GM12878 (cell line): ENCODE results near the gene CASP10.

Experiments
- RAD21 ChIP-seq: IDR thresholded peaks from 2 replicates; pipeline ENCODE4 v1.6.1; 2011; ENCODE audit warnings: mild to moderate bottlenecking, low read depth, low read length, moderate library complexity; ENCODE audit not compliant: insufficient read depth
- TF ChIP-seq, protein P1 (sequence below): IDR thresholded peaks from 2 replicates; pipeline ENCODE4 v1.6.1; 2011; ENCODE audit warnings: low read depth, mild to moderate bottlenecking, low read length, moderate library complexity, borderline replicate concordance; ENCODE audit errors: extremely low read depth

GRCh38 chr2:201149064-201149820, 33.7 kb upstream of the CASP10 start:
- TF ChIP-seq RAD21: no peak
- TF ChIP-seq, protein P1, sequence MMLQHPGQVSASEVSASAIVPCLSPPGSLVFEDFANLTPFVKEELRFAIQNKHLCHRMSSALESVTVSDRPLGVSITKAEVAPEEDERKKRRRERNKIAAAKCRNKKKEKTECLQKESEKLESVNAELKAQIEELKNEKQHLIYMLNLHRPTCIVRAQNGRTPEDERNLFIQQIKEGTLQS: no peak
